GM12878 (cell line): Measurements from ENCODE around the gene HSP90AB1. TPM values are rescaled to one million over a fixed set of nuclear protein-coding genes. Genes with fewer than 3 reads are reported as not detected.

ENCODE experiments used
- ATAC-seq: fragments of 200-7000 bp; cut with Tn5 transposase; 3 replicates; pipeline ENCODE4 v1.9.1; 2020; ENCODE audit warnings: mild to moderate bottlenecking, moderate library complexity
- BruUV-seq: library from RNA; stranded (reverse); fragments of 400-500 nt; replicated peaks from 2 replicates; lab custom pipeline; 2021; lab: Mats Ljungman, UMichigan
- CTCF ChIA-PET: fragments of 300-600 bp; sonication (Branson Sonifier 250); formaldehyde crosslinking; extraction: SDS; loops from one replicate; lab custom pipeline; 2021; ENCODE audit warnings: inconsistent platforms; lab: Yijun Ruan, JAX
- POLR2A ChIA-PET: fragments of 350-600 bp; formaldehyde crosslinking; extraction: SDS; loops from one replicate; lab custom pipeline; 2021; ENCODE audit warnings: inconsistent platforms; lab: Charles Lee
- RAD21 ChIA-PET: fragments of 300-600 bp; sonication (Branson Sonifier 250); formaldehyde crosslinking; loops from one replicate; lab custom pipeline; 2023; ENCODE audit warnings: antibody characterized with exemption; ENCODE audit not compliant: unreplicated experiment; lab: Charles Lee
- SMC1A ChIA-PET: fragments of 300-600 bp; sonication (Branson Sonifier 250); formaldehyde crosslinking; loops from one replicate; lab custom pipeline; 2023; ENCODE audit not compliant: unreplicated experiment, uncharacterized antibody; lab: Charles Lee
- DNase-seq: peaks from one replicate; pipeline ENCODE4 v3.0.0-alpha.2; 2011; ENCODE audit warnings: low read depth, low spot score
- FAIRE-seq: peaks from 3 replicates; lab custom pipeline; 2011; peaks lifted over from hg19 to GRCh38; lab: Jason Lieb, UNC
- H2AFZ ChIP-seq: 2 replicates; pipeline ENCODE4 v1.6.0; 2011; ENCODE audit warnings: low read depth, low read length, control low read depth; ENCODE audit not compliant: control insufficient read depth
- H3K27ac ChIP-seq: 2 replicates; pipeline ENCODE4 v1.5.1; 2011; ENCODE audit warnings: control low read depth; ENCODE audit not compliant: control insufficient read depth, insufficient read depth
- H3K27me3 ChIP-seq, 2 experiments: replicated peaks in 1 of 2; 2 replicates each; pipeline versions ENCODE4 v1.6.0 to v1.6.1; 2011; ENCODE audit warnings: low read length in 1 of 2; ENCODE audit not compliant: control insufficient read depth in 2 of 2, insufficient read depth in 2 of 2
- H3K36me3 ChIP-seq, 2 experiments: 2 replicates each; pipeline ENCODE4 v1.5.1; 2011; ENCODE audit warnings: low read length in 1 of 2; ENCODE audit not compliant: control insufficient read depth in 2 of 2, insufficient read depth in 2 of 2
- H3K4me1 ChIP-seq: 2 replicates; pipeline ENCODE4 v1.6.1; 2011; ENCODE audit warnings: mild to moderate bottlenecking, low read length, moderate library complexity, mixed read lengths; ENCODE audit not compliant: control insufficient read depth, insufficient read depth
- H3K4me2 ChIP-seq: 2 replicates; pipeline ENCODE4 v1.6.0; 2011; ENCODE audit warnings: control low read depth; ENCODE audit not compliant: control insufficient read depth, insufficient read depth
- H3K4me3 ChIP-seq: fragments of 200-600 bp; sonication (generic); 2 replicates; pipeline ENCODE4 v1.5.1; 2016
- H3K79me2 ChIP-seq: 2 replicates; pipeline ENCODE4 v1.6.0; 2011; ENCODE audit warnings: low read length; ENCODE audit not compliant: control insufficient read depth, insufficient read depth
- H3K9ac ChIP-seq: 2 replicates; pipeline ENCODE4 v1.8.0; 2011; ENCODE audit warnings: low read length, control low read depth, mixed read lengths; ENCODE audit not compliant: control insufficient read depth, insufficient read depth
- H3K9me3 ChIP-seq: replicated peaks from 3 replicates; pipeline ENCODE4 v1.5.1; 2011; ENCODE audit warnings: mild to moderate bottlenecking, low read length; ENCODE audit not compliant: control insufficient read depth, insufficient read depth
- H4K20me1 ChIP-seq: 2 replicates; pipeline ENCODE4 v1.6.0; 2011; ENCODE audit not compliant: control insufficient read depth, insufficient read depth
- CREM ChIP-seq: IDR thresholded peaks from 2 replicates; pipeline ENCODE4 v1.6.1; 2014; ENCODE audit warnings: antibody characterized with exemption, low read depth
- NFYA ChIP-seq: IDR thresholded peaks from 2 replicates; pipeline ENCODE4 v1.6.1; 2011; ENCODE audit warnings: low read depth, mild to moderate bottlenecking, low read length, improper control_type of control experiment, borderline replicate concordance
- NR2F1 ChIP-seq: fragments of 450-650 bp; conservative IDR thresholded peaks from 2 replicates; pipeline ENCODE4 v1.6.1; 2017; ENCODE audit warnings: mild to moderate bottlenecking
- SMAD1 ChIP-seq: fragments of 450-650 bp; IDR thresholded peaks from 2 replicates; pipeline ENCODE4 v1.6.1; 2018; ENCODE audit warnings: mild to moderate bottlenecking, low read depth; ENCODE audit not compliant: partially characterized antibody
- WRNIP1 ChIP-seq: IDR thresholded peaks from 2 replicates; pipeline ENCODE4 v1.6.1; 2011; ENCODE audit warnings: low read depth, low read length, improper control_type of control experiment, borderline replicate concordance
- ZZZ3 ChIP-seq: IDR thresholded peaks from 2 replicates; pipeline ENCODE4 v1.6.1; 2011; ENCODE audit warnings: low read depth; ENCODE audit not compliant: control insufficient read depth, insufficient read length
- WGBS: methylation state at CpG from one replicate; pipeline ENCODE4 v1.1.6; 2016; ENCODE audit warnings: low lambda C conversion rate; ENCODE audit not compliant: insufficient replicate concordance, insufficient coverage; ENCODE audit errors: missing lambda C conversion rate; 5-methylcytosine and 5-hydroxymethylcytosine counted together
- in situ Hi-C: fragments of 300-500 bp; cut with MboI; formaldehyde crosslinking; loops from 9 replicates; pipeline ENCODE4 v1.14.3; 2018; ENCODE audit warnings: mixed read lengths
- intact Hi-C: fragments of 100-400 bp; cut with micrococcal nuclease; formaldehyde crosslinking; loops from one replicate; pipeline ENCODE4 v1.14.2; 2022; ENCODE audit not compliant: unreplicated experiment
- polyA plus RNA-seq, 11 experiments: library from polyadenylated mRNA; depleted of rRNA in 4 of 11; unstranded in 6 of 11; stranded (reverse) in 5 of 11; fragments of >200 nt; fragmentation: Nextera tagmentation in 4 of 11; fragmentation: Illumina TruSeq in 1 of 11; extraction: Ambion mirVana in 4 of 11; extraction: Trizol in 1 of 11; gene quantifications; 1 replicate in 1 of 11; 2 replicates in 10 of 11; pipeline versions ENCODE4 v1.2.1 to v1.2.3, GENCODE V29; 2011 to 2016; ENCODE audit warnings: inconsistent platforms in 2 of 11, missing spikeins in 2 of 11, low read depth in 1 of 11
- total RNA-seq, 4 experiments: library from RNA; depleted of rRNA in 3 of 4; stranded (reverse); fragments of >200 nt in 3 of 4; fragmentation: Illumina TruSeq in 1 of 4; extraction: Trizol in 1 of 4; gene quantifications; 2 replicates each; pipeline versions ENCODE4 v1.2.1 to v1.2.3, GENCODE V29; 2013 to 2021

Gene HSP90AB1
- total and polyA plus RNA-seq, 10 of the 15 experiments (the other 5 are each of a cell fraction or from before 2014, with no cell fraction given): 988 to 1,682 (median 1,146) TPM

DNA sequence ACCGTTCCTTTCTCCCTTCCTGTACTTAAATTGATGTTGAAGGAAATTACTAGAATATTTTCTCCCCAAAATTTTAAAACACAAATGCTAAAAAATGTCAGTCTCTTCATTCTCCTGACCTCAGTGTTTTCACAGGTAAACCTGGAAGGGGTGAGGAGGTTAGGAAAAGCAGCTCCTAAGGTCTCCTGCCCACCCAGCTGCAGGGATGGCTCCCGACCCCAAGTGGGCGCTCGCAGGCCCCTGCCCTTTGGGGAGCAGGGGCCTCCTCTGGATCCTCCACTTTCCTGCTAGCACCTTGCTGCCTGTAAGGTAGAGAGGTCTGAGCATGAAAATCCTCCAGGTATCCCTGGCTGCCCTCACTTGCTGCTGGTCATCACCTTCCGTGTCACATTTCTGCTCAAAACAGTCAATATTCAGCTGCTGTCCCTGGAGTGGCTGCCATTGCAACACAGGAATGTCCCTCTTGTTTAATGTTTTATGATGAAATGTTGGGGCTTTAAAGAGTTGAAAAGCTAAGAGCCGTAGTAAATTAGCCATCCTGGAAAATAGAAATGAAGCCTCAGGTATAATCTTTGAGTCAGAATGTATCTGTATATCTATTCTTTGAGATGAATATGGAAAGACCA is 10.9 kb upstream of the HSP90AB1 start:
- ChIA-PET SMC1A (interaction anchor here (1.0 to 3.5 kb wide), 8 partner anchors 9 to 63 kb away, joined by 3 to 26 read pairs (median 6); no protein-coding TSS in a partner anchor), POLR2A (interaction anchor here (0.6 to 4.4 kb wide), 4 partner anchors 11 to 28 kb away, joined by 3 to 27 read pairs (median 4); partner anchors contain the start of gene HSP90AB1), RAD21 (interaction anchor here (1.3 to 4.8 kb wide), 4 partner anchors 12 to 63 kb away, joined by 5 to 29 read pairs (median 16); partner anchors contain the start of gene SLC29A1), CTCF (interaction anchor here (0.9 to 6.4 kb wide), 15 partner anchors 10 to 138 kb away, joined by 3 to 117 read pairs (median 10); partner anchors contain the start of genes HSP90AB1, MYMX and SLC29A1)
- FAIRE-seq (no peak), DNase-seq (no peak), ATAC-seq (no peak)
- no peaks in the 10 kb centered on the region for H3K27me3 ChIP-seq
- H3K36me3 ChIP-seq: peaks cover 4 to 10% of the 10 kb centered on the region in 2 experiments; a peak in 3 of 4 replicates
- H3K4me3 ChIP-seq: no peak overlapping the region
- H3K9me3 ChIP-seq: no peaks in the 10 kb centered on the region
- H2AFZ ChIP-seq: no peak overlapping the region
- 66% methylated on average over 6 of the region's 6 CpGs for whole genome bisulfite sequencing
- no peak overlapping the region for H3K27ac ChIP-seq
- TF ChIP-seq ZZZ3: no peak
- BruUV-seq: no TSS peak
- in situ Hi-C loops: loop anchor here (5.0 to 10.0 kb wide), 2 partner anchors 64 to 131 kb away; no protein-coding TSS in a partner anchor
- intact Hi-C loops: no loop called here
- no peak overlapping the region for H3K4me2 ChIP-seq
- no peaks in the 10 kb centered on the region for H4K20me1 ChIP-seq
- H3K4me1 ChIP-seq: peaks cover 8% of the 10 kb centered on the region
- H3K79me2 ChIP-seq: no peaks in the 10 kb centered on the region
- H3K9ac ChIP-seq: no peak overlapping the region

- intact Hi-C loops: no loop called here
- no TSS peak for BruUV-seq
- POLR2A ChIA-PET: interaction anchor here (0.6 to 4.4 kb wide), 9 partner anchors 9 to 513 kb away, joined by 3 to 27 read pairs (median 6); partner anchors contain the start of gene HSP90AB1
- 31% methylated on average over 22 of the region's 22 CpGs for WGBS
- H3K27me3 ChIP-seq: no peaks in the 10 kb centered on the region
- SMC1A ChIA-PET: interaction anchor here (0.6 to 2.4 kb wide), 9 partner anchors 10 to 68 kb away, joined by 3 to 6 read pairs (median 3); partner anchors contain the start of genes SLC29A1 and SLC35B2
- DNase-seq (no peak), ATAC-seq (peak; percentile 82), FAIRE-seq (no peak)
- in situ Hi-C loops: loop anchor here (5.0 to 10.0 kb wide), 2 partner anchors 65 to 132 kb away; no protein-coding TSS in a partner anchor
- H3K79me2 ChIP-seq: no peaks in the 10 kb centered on the region
- H3K36me3 ChIP-seq: peaks cover 4 to 7% of the 10 kb centered on the region in 2 experiments; a peak in 3 of 4 replicates
- peak overlapping the region; percentile 84 for H2AFZ ChIP-seq
- CTCF ChIA-PET: interaction anchor here (0.6 to 6.4 kb wide), 31 partner anchors 8 to 146 kb away, joined by 3 to 117 read pairs (median 4); partner anchors contain the start of genes HSP90AB1, SLC29A1 and SLC35B2
- peak overlapping the region; percentile 71 for H3K27ac ChIP-seq
- H3K9me3 ChIP-seq: no peaks in the 10 kb centered on the region
- RAD21 ChIA-PET: interaction anchor here (0.7 to 4.8 kb wide), 8 partner anchors 13 to 140 kb away, joined by 3 to 29 read pairs (median 8); partner anchors contain the start of gene SLC29A1
- peak overlapping the region; percentile 54; the same call in 1 of the 2 replicates for H3K4me3 ChIP-seq
- TF ChIP-seq CREM: no peak
- no peak for TF ChIP-seq NFYA
- TF ChIP-seq SMAD1: no peak
- TF ChIP-seq NR2F1: peak; percentile 31
- no peak for TF ChIP-seq WRNIP1
- H4K20me1 ChIP-seq: no peaks in the 10 kb centered on the region
- H3K9ac ChIP-seq: peak overlapping the region; percentile 70
- H3K4me1 ChIP-seq: peaks cover 8% of the 10 kb centered on the region
- peak overlapping the region; percentile 91 for H3K4me2 ChIP-seq
Measured at GRCh38 chr6:44237021-44237812, 9.7 kb upstream of the HSP90AB1 start.
